Measurements from ENCODE around the gene VWCE. TPM values are rescaled to one million over a fixed set of nuclear protein-coding genes. Genes with fewer than 3 reads are reported as not detected.
"Not testable (repeated sequence)": the region's sequence is repeated elsewhere in the genome, so short reads cannot be mapped to it uniquely, and the experiment has no call there.

VWCE gene
- total RNA-seq, 4 donors from 2014 or later, result 0.31 to 1.5 (median 0.67) TPM

- in situ Hi-C loops (cut with MboI; ENCODE audit: low sequenced_read_pairs in 4 of 4); H3K4me1 ChIP-seq; DNase-seq; H3K9me3 ChIP-seq; ATAC-seq; H3K27me3 ChIP-seq; H3K36me3 ChIP-seq; H3K27ac ChIP-seq; H3K4me3 ChIP-seq; intact Hi-C loops (cut with DNase I; ENCODE audit: low total_unique reads): not testable (repeated sequence)
Observed at GRCh38 chr11:61241526-61241925, 53.6 kb downstream of the VWCE start.

GRCh38 chr11:61240875-61241274, 54.2 kb downstream of the VWCE start, which contains the start of gene PGA5:
Gene PGA5 (plus strand): TSS chr11:61241175. CDS start chr11:61241227, 52 bp downstream.
- H3K4me1 ChIP-seq; H3K36me3 ChIP-seq; in situ Hi-C loops (cut with MboI; ENCODE audit: low sequenced_read_pairs in 4 of 4); intact Hi-C loops (cut with DNase I; ENCODE audit: low total_unique reads); DNase-seq; H3K9me3 ChIP-seq; H3K27me3 ChIP-seq; H3K27ac ChIP-seq; H3K4me3 ChIP-seq; ATAC-seq: not testable (repeated sequence)

GRCh38 chr11:61240288-61240687, 54.8 kb downstream of the VWCE start:
- H3K4me1 ChIP-seq; ATAC-seq; H3K9me3 ChIP-seq; H3K4me3 ChIP-seq; in situ Hi-C loops (cut with MboI; ENCODE audit: low sequenced_read_pairs in 4 of 4); H3K27me3 ChIP-seq; H3K36me3 ChIP-seq; intact Hi-C loops (cut with DNase I; ENCODE audit: low total_unique reads); DNase-seq; H3K27ac ChIP-seq: not testable (repeated sequence)

DNA sequence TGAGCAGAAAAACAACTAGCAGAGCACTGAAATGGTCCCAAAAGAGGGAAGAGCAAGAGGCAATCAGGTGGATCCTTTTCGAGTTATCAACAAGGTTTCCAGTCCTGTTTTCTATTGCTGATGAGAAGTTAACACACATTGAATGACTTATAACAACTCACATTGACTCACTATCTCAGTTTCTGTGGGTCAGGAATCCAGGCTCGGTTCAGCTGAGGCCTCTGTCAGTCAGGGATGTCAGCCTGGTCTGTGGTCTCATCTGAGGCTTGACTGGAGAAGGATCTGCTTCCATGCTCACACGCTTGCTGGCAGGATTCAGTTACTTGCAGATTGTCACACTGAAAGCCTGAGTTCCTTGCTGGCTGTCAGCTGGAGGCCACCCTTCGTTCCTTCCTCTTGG, 58.0 kb downstream of the VWCE start:
- H3K4me3 ChIP-seq; ATAC-seq; in situ Hi-C loops (cut with MboI; ENCODE audit: low sequenced_read_pairs in 4 of 4); H3K27me3 ChIP-seq; DNase-seq; intact Hi-C loops (cut with DNase I; ENCODE audit: low total_unique reads); H3K4me1 ChIP-seq; H3K9me3 ChIP-seq; H3K36me3 ChIP-seq; H3K27ac ChIP-seq: not testable (repeated sequence)

GRCh38 chr11:61232548-61233145, 62.5 kb downstream of the VWCE start:
- H3K4me3 ChIP-seq; H3K36me3 ChIP-seq; DNase-seq; ATAC-seq; in situ Hi-C loops (cut with MboI; ENCODE audit: low sequenced_read_pairs in 4 of 4); H3K27me3 ChIP-seq; intact Hi-C loops (cut with DNase I; ENCODE audit: low total_unique reads); H3K27ac ChIP-seq; H3K9me3 ChIP-seq; H3K4me1 ChIP-seq: not testable (repeated sequence)

- H3K4me1 ChIP-seq; H3K9me3 ChIP-seq; H3K4me3 ChIP-seq; DNase-seq; H3K27me3 ChIP-seq; intact Hi-C loops (cut with DNase I; ENCODE audit: low total_unique reads); H3K27ac ChIP-seq; H3K36me3 ChIP-seq; in situ Hi-C loops (cut with MboI; ENCODE audit: low sequenced_read_pairs in 4 of 4); ATAC-seq: not testable (repeated sequence)
Observed at GRCh38 chr11:61231585-61231984, 63.5 kb downstream of the VWCE start.

- H3K9me3 ChIP-seq; H3K27ac ChIP-seq; DNase-seq; intact Hi-C loops (cut with DNase I; ENCODE audit: low total_unique reads); H3K36me3 ChIP-seq; H3K27me3 ChIP-seq; H3K4me3 ChIP-seq; H3K4me1 ChIP-seq; in situ Hi-C loops (cut with MboI; ENCODE audit: low sequenced_read_pairs in 4 of 4): not testable (repeated sequence)
- peak in 1 of 2 donors; percentile 65 for ATAC-seq
Observed at GRCh38 chr11:61231033-61231432, 64.1 kb downstream of the VWCE start.

DNA sequence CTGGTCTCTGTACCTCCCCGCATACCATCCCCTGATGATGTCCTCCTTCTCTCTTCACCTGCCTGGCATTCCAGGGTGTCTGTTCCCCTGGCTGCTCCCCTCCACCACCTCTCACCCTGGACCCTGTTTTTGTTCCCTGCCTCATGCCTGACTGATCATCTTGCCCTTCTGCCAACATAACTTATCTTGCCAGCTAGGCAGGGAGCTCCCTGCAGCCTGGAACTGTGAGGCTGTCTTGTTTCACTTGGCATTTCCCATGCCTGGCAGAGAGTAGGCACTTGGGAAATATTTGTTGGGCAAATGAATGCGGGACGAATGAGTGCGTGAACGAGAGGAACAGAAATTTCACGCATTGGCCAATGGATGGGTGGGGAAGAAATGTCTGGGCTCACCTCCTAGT, 65.7 kb downstream of the VWCE start:
- in situ Hi-C loops (cut with MboI; ENCODE audit: low sequenced_read_pairs in 4 of 4); H3K4me1 ChIP-seq; H3K27me3 ChIP-seq; DNase-seq; H3K27ac ChIP-seq; ATAC-seq; H3K9me3 ChIP-seq; H3K36me3 ChIP-seq; H3K4me3 ChIP-seq; intact Hi-C loops (cut with DNase I; ENCODE audit: low total_unique reads): not testable (repeated sequence)

- H3K4me3 ChIP-seq; H3K27ac ChIP-seq; intact Hi-C loops (cut with DNase I; ENCODE audit: low total_unique reads); DNase-seq; H3K9me3 ChIP-seq; ATAC-seq; H3K27me3 ChIP-seq; H3K4me1 ChIP-seq; H3K36me3 ChIP-seq; in situ Hi-C loops (cut with MboI; ENCODE audit: low sequenced_read_pairs in 4 of 4): not testable (repeated sequence)
Observed at GRCh38 chr11:61226457-61227137, 68.5 kb downstream of the VWCE start.

- DNase-seq; in situ Hi-C loops (cut with MboI; ENCODE audit: low sequenced_read_pairs in 4 of 4); ATAC-seq; H3K4me3 ChIP-seq; H3K4me1 ChIP-seq; H3K27ac ChIP-seq; H3K36me3 ChIP-seq; intact Hi-C loops (cut with DNase I; ENCODE audit: low total_unique reads); H3K27me3 ChIP-seq; H3K9me3 ChIP-seq: not testable (repeated sequence)
Observed at GRCh38 chr11:61222692-61223091, 72.4 kb downstream of the VWCE start.

GRCh38 chr11:61222047-61222446, 73.1 kb downstream of the VWCE start, which contains the start of gene PGA4:
Gene PGA4 (plus strand): TSS chr11:61222347. CDS start chr11:61222401, 54 bp downstream.
- H3K27me3 ChIP-seq; ATAC-seq; H3K36me3 ChIP-seq; H3K9me3 ChIP-seq; H3K4me3 ChIP-seq; DNase-seq; in situ Hi-C loops (cut with MboI; ENCODE audit: low sequenced_read_pairs in 4 of 4); H3K27ac ChIP-seq; intact Hi-C loops (cut with DNase I; ENCODE audit: low total_unique reads); H3K4me1 ChIP-seq: not testable (repeated sequence)

DNA sequence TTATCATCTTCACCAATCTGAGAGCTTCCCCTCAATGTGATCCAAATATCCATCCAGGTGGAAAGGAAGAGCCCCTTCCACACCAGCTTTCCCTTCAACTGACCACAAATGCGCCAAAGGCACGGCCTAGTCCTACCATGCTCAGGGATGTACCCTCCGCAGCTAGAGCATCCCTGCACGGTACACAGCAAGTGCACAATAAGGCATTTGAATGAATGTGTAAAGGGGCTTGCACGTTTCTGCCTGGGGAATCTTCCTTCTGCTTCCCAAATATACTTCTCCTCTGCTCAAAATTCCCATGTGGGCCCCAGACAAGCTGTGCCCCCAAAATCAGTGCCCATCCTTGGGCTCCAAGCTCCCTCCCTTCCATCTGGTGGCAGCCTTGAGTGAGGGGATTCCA, 76.1 kb downstream of the VWCE start:
- DNase-seq; H3K9me3 ChIP-seq; H3K36me3 ChIP-seq; intact Hi-C loops (cut with DNase I; ENCODE audit: low total_unique reads); H3K4me1 ChIP-seq; H3K4me3 ChIP-seq; H3K27ac ChIP-seq; H3K27me3 ChIP-seq; in situ Hi-C loops (cut with MboI; ENCODE audit: low sequenced_read_pairs in 4 of 4); ATAC-seq: not testable (repeated sequence)

Measured in gastrocnemius medialis (tissue), 4 donors.